ENCODE measurements around the gene TCF19.
"Not testable (repeated sequence)": the region's sequence is repeated elsewhere in the genome, so short reads cannot be mapped to it uniquely, and the experiment has no call there.

The TCF19 gene

DNA sequence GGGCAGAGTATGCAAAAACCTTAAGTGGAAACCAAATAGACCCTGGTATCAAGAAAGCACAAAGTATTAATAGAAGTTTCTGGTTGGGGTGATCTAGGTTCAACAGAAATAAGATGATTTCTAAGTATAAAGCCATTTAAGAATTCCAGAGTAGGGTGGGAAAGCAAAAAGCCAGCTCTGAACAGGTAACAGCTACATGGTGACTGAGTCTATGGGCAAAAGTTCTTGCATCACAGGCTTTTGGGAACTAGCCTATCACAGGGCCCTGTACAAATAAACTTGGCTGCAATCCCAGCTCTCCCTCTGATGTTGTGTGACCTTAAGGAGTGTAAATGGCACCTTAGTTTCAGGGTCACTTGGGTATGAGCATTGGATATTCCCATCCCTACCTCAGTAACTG, 5.5 kb downstream of the TCF19 start:
- DNase-seq = no peak

DNA sequence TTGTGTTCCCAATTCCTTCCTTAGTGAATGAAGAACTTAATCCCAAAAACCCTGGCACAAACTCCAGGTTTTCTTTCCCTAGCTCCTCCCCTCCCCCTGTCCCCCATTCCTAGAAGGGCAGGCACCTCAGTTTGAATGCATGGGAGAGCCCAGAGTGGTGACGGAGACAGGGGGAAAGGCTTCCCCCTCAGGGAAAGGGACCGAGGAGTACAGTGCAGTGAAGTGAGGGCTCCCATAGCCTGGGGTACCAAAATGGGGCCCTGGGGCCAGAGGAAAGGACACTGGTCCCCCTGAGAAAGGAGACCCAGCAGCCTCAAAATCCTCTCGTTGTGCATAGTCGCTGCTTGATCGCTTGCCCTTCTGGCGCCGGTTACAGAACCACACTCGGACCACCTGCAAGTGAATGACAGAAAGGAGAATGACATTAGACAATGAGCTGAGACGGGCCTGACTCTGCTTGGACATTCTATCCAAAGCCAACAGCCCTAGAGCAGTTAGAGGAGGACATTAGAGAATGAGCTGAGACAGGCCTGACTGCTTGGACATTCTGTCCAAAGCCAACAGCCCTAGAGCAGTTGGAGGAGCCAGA, 6.2 kb downstream of the TCF19 start:
- not testable (repeated sequence) for DNase-seq

DNA sequence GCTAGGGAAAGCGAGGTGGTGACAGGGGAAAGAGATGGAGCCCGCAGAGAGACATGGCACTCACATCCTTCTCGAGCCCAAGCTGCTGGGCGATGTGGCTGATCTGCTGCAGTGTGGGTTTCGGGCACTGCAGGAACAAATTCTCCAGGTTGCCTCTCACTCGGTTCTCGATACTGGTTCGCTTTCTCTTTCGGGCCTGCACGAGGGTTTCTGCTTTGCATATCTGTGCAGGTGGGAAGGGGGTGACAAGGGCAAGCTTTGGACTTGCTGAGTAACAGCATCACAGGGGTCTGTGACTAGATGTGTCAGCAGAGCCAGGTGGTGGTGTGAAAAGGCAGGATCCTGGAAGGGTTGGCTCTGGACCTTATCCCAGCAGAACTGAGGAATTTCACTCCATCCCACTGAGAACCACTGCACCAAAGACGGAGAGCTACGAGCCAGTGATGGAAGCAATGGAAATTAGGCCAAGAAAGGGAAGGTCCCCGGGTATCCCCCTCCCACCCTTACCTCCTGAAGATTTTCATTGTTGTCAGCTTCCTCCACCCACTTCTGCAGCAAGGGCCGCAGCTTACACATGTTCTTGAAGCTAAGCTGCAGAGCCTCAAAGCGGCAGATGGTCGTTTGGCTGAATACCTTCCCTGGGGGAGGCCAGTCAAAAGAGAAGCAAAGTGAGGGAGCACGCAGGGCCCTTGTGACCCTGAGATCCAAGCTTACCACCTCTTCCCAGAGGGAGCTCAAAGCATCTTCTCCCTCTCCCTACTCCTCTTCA, 6.9 kb downstream of the TCF19 start:
- not testable (repeated sequence) for DNase-seq

DNA sequence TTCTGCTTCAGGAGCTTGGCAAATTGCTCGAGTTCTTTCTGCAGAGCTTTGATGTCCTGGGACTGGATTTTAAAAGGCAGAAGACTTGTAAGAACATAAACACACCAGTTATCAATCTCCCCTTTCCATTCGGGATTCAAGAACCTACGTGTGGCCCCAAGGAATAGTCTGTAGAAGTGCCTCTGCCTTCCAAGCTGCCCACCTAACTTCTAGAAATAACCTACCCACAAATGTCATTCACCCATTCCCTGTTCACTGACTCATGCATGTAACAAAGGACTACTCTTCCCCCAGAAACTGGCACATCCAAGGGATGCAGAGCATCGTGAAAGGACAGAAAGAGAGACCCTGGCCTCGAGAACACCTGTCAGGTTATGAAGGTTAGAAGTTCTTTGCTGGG, 7.6 kb downstream of the TCF19 start:
- DNase-seq = no peak

DNA sequence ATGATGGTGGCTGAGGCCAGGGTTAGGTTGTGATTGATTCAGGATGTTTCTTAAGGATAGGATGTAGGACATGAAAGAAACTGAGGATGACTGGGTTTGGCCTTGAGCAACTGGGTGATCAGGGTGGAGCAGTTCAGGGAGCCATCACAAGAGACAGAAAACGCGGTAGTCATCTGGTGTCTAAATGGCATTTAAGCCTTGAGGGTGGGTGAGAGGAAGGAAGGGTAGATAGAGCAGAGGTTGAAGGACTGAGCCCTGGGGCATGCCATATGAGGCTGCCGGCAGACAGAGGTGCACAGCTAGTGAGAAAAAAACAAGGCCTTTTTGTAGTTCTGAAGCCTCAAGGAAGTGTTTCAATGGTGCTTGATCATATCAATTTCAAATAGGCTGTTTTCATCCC, 10.2 kb downstream of the TCF19 start:
- DNase-seq = no peak

DNA sequence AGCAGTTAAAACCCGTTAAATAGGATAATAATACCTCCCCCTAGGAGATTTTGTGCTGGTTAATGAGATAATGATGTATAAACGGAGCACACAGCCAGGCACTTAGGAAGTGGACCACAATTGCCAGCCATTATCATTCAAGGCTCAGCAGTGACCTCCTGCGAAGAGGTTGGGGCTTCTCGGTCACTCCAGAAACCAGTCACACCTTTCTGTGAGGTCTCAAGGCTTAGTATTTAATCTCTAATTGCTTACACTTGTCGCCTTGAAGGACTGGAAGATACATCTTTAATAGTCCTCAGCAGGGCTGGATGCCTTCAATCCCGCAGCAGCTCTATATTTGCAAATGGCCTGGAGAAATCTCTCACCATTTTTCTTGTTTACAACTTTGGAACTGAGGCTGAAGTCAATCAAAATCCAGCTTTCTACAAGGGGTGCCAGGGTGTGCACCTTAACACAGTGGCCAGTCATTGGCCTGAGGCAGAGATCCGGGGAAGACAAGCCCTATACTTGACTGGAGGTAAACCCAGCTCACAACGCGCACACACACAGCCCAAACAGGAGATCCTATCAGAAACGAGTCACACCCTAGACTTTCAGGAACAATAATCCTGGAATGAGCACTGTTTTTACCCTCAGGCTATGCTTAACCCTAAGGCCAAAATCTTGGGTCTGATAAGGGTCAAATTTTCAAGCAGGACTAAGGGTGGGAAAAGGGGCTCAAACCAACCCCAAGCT, 10.9 kb downstream of the TCF19 start:
- no peak for DNase-seq

DNA sequence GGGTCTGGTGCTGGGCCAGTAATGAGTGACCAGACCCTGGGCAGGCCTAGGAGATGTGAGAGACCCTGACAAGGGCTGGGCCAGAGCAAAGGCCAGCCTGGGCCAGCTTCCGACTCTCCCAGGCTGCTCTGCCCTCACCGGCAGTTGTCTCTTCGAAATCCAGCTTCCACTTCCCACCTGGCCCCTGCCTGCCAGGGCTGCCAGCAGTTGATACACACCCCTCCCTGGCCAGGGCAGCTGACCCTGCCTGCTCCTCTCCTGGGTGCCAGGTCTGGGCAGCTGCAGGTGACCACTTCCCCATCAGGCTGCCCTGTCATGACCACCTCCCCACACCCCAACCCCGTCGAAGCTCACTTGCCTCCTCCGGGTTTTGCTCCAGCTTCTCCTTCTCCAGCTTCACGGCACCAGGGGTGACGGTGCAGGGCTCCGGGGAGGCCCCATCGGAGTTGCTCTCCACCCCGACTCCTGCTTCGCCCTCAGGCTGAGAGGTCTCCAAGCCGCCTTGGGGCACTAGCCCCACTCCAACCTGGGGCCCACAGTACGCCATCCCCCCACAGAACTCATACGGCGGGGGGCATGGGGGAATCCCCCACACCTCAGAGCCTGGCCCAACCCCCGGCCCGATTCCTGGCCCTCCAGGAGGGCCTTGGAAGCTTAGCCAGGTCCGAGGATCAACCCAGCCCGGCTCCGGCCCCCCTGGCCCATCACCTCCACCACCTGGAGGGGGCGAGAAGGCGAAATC, 11.6 kb downstream of the TCF19 start:
- DNase-seq = not testable (repeated sequence)

DNA sequence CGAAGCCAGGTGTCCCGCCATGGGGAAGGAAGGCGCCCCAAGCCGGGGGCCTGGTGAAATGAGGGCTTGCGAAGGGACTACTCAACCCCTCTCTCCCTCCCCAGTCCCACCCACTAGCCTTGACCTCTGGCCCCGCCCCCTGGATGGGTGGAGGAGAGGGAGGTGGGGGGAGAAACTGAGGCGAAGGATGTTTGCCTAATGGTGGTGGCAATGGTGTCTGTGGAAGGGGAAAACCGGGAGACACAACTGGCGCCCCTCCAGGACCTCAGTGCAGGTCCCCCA, 12.2 kb downstream of the TCF19 start, which contains the start of gene POU5F1:
POU5F1 (minus strand) TSS at position 83 of the 282 bp plus-strand sequence; CDS start at position 21, 62 bp downstream.
- no peak for DNase-seq

DNA sequence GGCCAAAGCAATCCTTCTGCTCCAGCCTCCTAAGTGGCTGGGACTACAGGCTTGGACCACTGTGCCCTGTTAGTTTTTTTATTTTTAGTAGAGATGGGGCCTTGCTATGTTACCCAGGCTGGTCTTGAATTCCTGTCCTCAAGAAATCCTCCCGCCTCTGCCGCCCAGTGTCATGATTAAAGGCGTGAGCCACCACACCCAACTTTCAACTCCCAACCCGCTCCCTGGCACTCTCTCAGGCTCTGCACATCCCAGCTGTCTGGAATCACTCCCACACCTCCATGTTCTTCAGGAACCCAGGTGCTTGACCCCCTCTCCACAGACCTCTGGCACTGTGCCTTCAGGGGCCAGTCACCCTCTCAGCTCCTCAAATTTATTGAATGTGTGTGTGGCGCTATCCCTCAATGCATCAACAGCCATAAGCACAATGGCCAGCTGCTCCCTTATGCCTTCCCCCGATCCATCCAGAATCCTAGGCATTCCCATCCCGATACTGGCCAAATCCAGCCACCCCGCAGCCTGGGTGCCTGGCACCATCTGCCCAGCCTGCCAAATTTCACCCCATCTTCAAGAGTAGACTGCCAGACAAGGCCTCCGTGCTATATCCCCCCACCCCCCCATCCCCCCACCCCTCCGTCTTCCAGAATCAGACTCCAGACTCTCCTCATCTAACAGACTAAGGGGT, 12.7 kb downstream of the TCF19 start:
- DNase-seq = no peak

DNA sequence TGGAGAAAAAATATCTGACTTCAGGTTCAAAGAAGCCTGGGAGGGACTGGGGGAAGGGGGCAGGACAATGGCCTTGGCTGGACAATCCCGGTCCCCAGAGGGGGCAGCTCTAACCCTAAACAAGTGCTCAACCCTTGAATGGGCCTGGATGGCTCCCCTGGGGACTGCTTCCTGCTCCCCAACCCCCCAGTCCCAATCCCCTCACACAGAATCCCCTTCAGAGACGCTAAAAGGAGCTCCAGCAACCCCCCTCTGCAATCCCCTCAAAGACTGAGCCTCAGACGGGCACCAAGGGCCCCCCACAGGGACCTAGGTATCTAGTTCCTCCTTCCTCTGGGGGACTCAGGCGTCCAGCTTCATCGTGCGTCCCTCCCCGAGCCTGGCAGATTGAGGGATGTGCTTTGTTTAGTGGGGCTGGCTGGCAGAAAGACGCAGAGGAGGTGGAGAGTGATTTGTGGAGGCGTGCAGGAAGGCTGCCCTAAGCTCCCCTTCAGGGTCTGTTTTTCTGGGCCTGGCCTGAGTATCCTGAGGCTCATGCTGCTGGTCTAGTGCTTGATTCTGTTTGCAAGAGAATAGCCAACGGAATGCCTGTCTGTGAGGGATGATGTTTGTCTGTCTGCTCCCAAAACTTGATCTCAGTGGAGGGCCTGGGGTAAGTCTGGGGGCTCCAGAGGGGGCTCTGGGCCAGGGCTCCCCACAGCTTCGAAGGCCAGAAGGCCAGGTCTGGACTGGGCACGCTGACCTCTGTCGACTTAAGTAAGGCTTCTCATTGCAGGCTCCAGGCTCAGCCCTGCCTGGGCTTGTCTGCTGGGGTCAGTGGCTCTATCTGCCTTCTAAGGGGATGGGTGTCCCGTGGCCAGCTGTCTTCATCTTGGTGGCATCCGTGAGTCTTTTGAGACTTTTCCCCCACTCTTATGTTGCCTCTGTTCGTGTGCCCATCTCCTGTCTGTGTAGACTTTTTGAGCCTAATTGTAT, 13.8 kb downstream of the TCF19 start:
- DNase-seq = no peak

DNA sequence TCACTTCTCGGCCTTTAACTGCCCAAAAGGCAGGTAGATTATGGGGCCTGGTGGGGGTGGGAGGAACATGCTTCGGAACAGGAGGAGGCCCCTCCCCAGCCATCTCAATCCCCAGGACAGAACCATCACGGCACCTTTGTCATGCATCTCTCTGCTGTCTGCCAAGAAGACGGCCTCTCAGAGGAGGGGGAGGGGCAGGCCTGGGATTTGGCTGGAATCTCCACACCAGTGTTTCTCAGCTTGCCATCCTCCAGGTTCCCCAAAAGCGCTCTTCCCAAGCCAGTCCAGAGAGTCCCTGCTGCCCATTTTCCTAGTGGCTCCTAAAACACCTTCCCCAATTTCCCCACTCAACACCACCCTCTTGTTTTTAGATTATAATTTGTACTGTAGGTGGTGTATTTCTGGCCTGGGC, 14.6 kb downstream of the TCF19 start:
- DNase-seq = no peak

DNA sequence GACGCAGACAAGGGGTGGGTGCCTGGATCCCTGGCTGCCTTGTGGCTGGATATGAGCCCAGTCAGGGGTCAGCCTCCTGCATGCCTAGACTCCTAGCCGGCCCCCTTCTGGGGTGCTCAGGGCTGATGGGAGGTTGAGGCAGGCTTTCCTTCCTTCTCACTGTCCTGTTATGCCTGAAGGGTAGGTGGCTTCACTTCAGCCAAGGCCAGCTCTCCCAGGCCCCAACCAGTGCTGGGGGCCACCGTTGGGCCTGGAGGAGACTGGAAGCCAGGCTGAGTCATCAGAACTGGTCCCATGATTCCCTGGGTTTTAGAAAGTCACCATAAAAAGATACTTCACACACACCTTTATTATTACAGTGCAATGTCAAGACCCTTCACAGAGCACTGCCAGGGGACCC, 15.0 kb downstream of the TCF19 start:
- DNase-seq = no peak

DNA sequence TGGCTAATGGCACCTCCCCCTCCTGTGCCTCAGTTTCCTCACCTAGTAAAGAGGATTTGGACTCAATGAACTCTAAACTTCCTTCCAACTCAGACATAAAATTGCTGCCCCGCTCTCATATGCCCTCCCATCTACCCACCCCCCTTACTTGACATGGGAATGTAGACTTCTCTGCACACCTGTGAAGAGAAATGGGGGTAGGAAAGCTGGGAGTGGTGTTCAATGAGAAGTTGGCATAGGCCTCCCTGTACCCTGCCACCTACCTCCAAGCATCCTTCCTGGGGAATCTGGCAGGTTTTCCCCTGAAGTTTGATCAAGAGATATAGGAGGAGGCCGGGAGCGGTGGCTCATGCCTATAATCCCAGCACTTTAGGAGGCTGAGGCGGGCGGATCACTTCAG, 16.0 kb downstream of the TCF19 start:
- no peak for DNase-seq

DNA sequence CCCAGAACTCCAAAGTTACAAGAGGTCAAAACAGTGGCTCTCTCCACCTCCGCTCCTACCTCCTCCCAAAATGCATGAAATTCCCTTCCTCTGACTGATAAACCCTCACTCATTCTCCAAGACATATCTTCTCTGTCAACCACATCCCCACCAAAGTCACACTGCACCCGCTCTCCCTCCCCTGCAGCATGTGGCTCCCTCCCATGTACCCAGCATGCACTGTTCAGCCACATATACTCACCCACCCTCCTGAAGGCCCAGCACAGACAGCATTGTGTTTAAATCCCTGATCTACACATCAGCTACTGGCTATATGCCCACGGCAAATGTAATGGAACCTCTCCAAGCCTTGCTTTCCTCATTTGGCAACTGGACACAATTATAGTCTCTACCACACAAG, 17.6 kb downstream of the TCF19 start:
- DNase-seq = peak; percentile 76

DNA sequence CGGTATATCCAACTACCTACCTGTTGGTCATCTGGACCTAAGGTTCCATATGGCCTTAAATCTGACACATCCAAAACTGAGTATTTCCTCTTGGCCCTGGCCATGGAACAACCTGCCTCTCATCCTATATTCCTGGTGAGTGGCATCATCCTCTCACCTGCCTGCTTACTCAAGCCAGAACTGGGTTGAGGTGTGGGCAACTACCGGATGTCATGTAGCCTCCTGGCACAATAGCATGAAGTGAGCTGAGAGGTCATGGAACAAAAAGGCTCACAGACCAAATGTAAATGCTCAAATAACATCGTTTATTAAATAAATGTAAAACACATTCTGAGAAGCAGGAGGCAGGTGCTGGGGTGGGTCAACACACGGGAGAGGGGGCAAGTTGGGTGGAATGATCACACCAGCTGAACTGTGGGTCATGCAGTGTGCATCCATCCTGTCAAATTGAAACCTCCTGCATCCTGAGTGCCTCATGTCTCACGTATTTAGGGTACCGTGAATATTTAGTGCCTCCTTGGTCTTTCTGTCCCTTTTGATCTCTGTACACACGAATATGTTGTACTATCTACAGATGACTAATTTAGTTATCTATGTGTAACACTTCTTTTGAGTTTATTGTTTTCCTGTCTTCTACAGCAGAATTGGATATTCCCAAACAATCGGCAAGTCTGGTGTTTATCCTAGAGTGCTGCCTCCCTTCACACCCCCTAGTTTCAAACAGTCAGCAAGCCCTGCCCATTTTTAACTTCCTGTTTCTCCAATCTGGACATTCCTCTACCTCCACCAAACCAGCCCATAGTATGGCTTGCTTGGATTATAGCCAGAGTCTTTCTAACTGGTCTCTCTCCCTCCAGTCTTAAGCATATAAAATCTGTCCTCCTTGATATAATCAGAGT, 20.0 kb downstream of the TCF19 start:
- DNase-seq = peak; percentile 31

DNA sequence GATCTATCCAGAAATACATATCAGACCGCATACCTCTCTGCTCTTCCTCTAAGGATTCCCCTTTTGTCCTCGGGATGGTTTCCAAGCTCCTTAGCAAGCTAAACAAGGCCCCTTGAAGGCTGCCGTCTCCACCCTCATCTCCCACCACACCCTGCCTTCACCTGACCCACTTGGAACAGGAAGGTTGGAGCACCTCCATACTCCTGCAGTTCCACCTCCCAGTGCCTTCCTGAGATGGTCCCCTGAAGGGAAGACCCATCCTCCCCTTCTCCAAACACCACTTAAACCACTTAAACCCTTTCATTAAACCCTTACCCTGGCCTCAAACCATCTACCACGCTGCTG, 20.6 kb downstream of the TCF19 start:
- DNase-seq = no peak

DNA sequence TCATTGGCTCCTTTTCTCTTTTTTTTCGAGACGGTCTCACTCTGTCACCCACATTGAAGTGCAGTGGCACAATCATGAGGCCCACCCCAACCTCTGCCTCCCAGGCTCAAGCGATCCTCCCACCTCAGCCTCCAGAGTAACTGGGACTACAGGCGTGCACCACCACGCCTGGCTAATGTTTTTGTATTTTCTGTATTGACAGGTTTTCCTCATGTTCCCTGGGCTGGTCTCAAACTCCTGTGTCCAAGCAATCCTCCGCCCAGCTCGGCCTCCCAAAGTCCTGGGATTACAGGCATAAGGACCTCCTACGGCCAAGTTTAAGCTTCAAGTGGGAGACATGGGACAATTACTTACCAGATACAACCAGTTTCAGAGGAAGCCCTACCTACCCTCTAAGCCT, 21.5 kb downstream of the TCF19 start:
- DNase-seq = no peak

DNA sequence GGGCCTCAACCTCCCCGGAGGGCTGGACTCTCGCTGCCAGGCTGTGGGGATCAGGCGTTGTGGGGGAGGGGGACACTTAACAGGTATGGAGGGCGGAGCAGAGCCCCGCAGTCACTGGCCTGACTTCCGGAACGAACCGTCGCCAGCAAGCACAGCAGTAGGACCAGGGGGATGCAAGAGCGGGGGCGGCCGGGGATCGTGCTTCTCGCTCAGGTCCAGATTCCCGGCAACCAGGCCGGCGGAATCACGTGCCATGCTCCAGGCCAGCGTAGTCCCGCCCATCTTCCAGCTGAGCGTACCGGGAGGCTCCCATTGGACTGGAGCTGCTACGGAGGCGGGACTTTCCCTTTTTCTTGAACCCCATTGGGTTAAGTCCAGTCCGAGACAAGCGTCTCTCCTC, 22.1 kb downstream of the TCF19 start:
- DNase-seq = no peak

DNA sequence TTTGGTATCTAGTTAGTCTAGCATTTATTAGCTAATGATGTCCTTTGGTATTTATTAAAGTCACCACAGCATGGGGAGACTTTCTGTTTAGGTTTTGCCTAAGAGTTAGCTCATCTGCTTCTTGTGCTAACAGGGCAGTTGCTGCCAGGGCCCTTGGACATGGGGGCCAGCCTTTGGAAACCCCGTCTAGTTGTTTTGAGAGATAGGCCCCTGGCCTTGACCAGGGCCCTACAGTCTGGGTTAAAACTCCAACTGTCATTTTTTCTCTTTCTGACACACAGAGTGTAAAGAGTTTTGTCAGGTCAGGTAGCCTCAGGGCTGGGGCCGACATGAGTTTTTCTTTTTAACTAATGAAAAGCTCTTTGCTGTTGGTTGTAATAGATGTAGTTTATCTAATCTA, 24.9 kb downstream of the TCF19 start:
- not testable (repeated sequence) for DNase-seq

DNA sequence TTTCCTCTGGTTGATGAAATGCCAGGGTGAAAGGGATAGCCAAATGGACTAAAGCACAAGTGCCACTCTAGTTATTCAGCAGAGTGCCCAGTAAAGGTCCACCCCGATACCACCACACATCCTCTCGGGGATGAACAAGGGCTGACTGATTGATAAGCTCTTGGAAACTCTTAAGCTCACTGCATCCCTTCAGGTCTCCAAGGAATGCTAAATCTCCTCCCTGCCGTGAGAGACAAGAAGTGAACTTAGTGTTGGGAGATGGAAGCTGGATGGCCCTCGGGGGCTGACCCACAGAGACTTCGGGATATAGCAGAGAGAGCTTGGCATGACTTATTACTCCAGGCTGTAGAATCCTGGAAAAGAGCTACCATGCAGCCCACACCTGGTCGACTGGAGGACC, 25.5 kb downstream of the TCF19 start:
- not testable (repeated sequence) for DNase-seq

DNA sequence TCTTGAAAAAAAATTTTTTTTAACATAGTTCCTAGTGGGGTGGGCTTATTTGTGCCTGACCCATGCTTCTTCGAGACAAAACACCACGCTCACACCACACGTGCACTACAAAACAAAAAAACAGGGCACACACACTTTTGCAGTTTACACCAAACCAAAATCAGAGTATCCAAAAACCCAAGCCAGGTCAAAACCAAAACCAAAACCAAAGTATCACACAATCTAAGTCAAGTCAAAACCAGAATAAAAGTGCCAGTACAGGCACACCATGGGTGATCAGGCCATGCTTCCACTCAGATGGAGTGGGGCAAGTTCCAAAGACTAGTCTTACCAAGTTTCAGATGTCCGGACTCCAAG, 27.3 kb downstream of the TCF19 start:
- DNase-seq = not testable (repeated sequence)

All from NCI-H226 (cell line).